DOHH2 (cell line): Measurements from ENCODE around the gene CERS6.

Source experiments
- H3F3A ChIP-seq: fragments of 200-600 bp; sonication (generic), shearing (Covaris generic); 2 replicates; pipeline ENCODE4 v1.6.0; 2016; ENCODE audit warnings: antibody characterized with exemption, mild to moderate bottlenecking; ENCODE audit not compliant: control insufficient read depth, insufficient read depth
- H3K27ac ChIP-seq: fragments of 200-600 bp; sonication (generic); 2 replicates; pipeline ENCODE4 v1.5.1; 2014; ENCODE audit warnings: low read depth, mild to moderate bottlenecking, low read length, moderate library complexity
- H3K27me3 ChIP-seq: fragments of 200-600 bp; sonication (generic); 2 replicates; pipeline ENCODE4 v1.6.1; 2014; ENCODE audit warnings: mild to moderate bottlenecking, low read length, mixed read lengths; ENCODE audit not compliant: control insufficient read depth
- H3K36me3 ChIP-seq: fragments of 200-600 bp; sonication (generic); 2 replicates; pipeline ENCODE4 v1.6.1; 2014; ENCODE audit warnings: mild to moderate bottlenecking, low read length, moderate library complexity, mixed read lengths; ENCODE audit not compliant: control insufficient read depth
- H3K4me1 ChIP-seq: fragments of 200-600 bp; sonication (generic); 2 replicates; pipeline ENCODE4 v1.6.1; 2014; ENCODE audit warnings: mild to moderate bottlenecking, low read length, mixed read lengths; ENCODE audit not compliant: control insufficient read depth
- H3K4me2 ChIP-seq: fragments of 200-600 bp; sonication (generic); 2 replicates; pipeline ENCODE4 v1.6.0; 2014; ENCODE audit warnings: mild to moderate bottlenecking, low read length, moderate library complexity
- H3K4me3 ChIP-seq: fragments of 200-600 bp; sonication (generic); 2 replicates; pipeline ENCODE4 v1.5.1; 2014; ENCODE audit warnings: mild to moderate bottlenecking, low read length, mixed read lengths
- H3K79me2 ChIP-seq: fragments of 200-600 bp; sonication (generic); 2 replicates; pipeline ENCODE4 v1.6.1; 2014; ENCODE audit warnings: mild to moderate bottlenecking, low read length, mixed read lengths; ENCODE audit not compliant: control insufficient read depth
- H3K9me2 ChIP-seq: fragments of 200-600 bp; sonication (generic); replicated peaks from 2 replicates; pipeline ENCODE4 v1.6.1; 2014; ENCODE audit warnings: mild to moderate bottlenecking, low read length, mixed read lengths; ENCODE audit not compliant: control insufficient read depth
- H3K9me3 ChIP-seq: fragments of 200-600 bp; sonication (generic); 2 replicates; pipeline ENCODE4 v1.6.1; 2014; ENCODE audit warnings: antibody characterized with exemption, low read length, mixed read lengths; ENCODE audit not compliant: control insufficient read depth, insufficient read depth
- H4K20me1 ChIP-seq: fragments of 200-600 bp; sonication (generic); 2 replicates; pipeline ENCODE4 v1.6.0; 2014; ENCODE audit warnings: low read depth, mild to moderate bottlenecking, antibody characterized with exemption, low read length, moderate library complexity; ENCODE audit not compliant: control insufficient read depth, insufficient read depth
- EZH2phosphoT487 ChIP-seq: fragments of 200-600 bp; sonication (generic); IDR thresholded peaks from 2 replicates; pipeline ENCODE4 v1.6.1; 2017; ENCODE audit warnings: borderline replicate concordance, mild to moderate bottlenecking, antibody characterized with exemption, low read length, moderate library complexity, mixed read lengths
- TF ChIP-seq, protein P1 (sequence below): fragments of 200-600 bp; sonication (generic); IDR thresholded peaks from one replicate; pipeline ENCODE4 v1.5.1; 2014; ENCODE audit warnings: antibody characterized with exemption, mild to moderate bottlenecking, low read depth, low read length; ENCODE audit not compliant: poor library complexity, severe bottlenecking

Gene CERS6

DNA sequence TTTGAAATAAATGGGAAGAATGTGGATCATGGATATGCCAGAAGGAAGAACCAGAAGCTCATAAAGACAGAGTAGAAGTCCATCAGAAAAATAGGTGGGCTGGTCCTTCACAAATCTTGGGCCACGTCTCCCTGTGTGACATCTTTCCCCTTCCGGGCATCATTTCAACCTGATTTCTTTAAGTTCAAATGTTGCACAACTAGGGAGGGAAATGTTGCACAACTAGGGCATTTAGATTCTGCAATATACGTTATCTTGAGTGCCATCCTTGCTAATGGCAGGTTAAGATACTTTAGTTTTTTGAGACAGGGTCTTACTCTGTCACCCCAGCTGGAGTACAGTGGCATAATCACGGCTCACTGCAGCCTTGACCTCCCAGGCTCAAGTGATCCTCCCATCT lies 129.6 kb downstream of the CERS6 start:
- TF ChIP-seq EZH2phosphoT487, result no peak
- H3K27ac ChIP-seq, result no peak overlapping the region
- H3K4me3 ChIP-seq, result no peak overlapping the region
- no peaks in the 10 kb centered on the region for H3K36me3 ChIP-seq
- no peaks in the 10 kb centered on the region for H3K4me1 ChIP-seq
- H3F3A ChIP-seq, result no peaks in the 10 kb centered on the region
- H3K4me2 ChIP-seq, result no peak overlapping the region
- no peaks in the 10 kb centered on the region for H4K20me1 ChIP-seq
- no peaks in the 10 kb centered on the region for H3K27me3 ChIP-seq
- no peaks in the 10 kb centered on the region for H3K9me3 ChIP-seq
- H3K9me2 ChIP-seq, result no peaks in the 10 kb centered on the region
- no peaks in the 10 kb centered on the region for H3K79me2 ChIP-seq

DNA sequence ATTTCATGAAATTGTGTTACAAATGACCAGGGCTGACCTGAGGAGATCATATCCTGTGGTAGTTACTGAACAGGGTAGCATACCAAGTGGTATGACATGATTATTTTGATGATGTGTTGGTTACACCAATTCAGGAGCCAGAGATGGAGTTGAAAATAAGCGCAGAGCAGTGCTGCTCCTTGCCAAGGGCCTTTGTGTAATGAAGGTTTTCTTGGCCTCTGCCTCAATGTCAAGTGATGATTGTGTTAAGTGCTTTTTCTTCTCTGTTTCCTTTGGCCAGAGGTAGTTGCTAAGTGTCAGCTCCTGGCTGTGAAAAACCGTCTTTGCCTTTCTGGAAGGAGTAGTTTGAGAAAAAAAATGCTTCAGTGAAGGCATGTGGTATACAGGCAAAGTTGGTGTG lies 131.2 kb downstream of the CERS6 start:
- Histone ChIP-seq H3K27me3 (no peaks in the 10 kb centered on the region; the same call in 1 of the 2 replicates), H3K27ac (no peak overlapping the region), H4K20me1 (no peaks in the 10 kb centered on the region), H3K4me2 (no peak overlapping the region), H3K79me2 (no peaks in the 10 kb centered on the region), H3K4me3 (no peak overlapping the region), H3K4me1 (no peaks in the 10 kb centered on the region), H3K9me2 (no peaks in the 10 kb centered on the region), H3F3A (no peaks in the 10 kb centered on the region), H3K36me3 (no peaks in the 10 kb centered on the region), H3K9me3 (no peaks in the 10 kb centered on the region)
- TF ChIP-seq, protein P1, sequence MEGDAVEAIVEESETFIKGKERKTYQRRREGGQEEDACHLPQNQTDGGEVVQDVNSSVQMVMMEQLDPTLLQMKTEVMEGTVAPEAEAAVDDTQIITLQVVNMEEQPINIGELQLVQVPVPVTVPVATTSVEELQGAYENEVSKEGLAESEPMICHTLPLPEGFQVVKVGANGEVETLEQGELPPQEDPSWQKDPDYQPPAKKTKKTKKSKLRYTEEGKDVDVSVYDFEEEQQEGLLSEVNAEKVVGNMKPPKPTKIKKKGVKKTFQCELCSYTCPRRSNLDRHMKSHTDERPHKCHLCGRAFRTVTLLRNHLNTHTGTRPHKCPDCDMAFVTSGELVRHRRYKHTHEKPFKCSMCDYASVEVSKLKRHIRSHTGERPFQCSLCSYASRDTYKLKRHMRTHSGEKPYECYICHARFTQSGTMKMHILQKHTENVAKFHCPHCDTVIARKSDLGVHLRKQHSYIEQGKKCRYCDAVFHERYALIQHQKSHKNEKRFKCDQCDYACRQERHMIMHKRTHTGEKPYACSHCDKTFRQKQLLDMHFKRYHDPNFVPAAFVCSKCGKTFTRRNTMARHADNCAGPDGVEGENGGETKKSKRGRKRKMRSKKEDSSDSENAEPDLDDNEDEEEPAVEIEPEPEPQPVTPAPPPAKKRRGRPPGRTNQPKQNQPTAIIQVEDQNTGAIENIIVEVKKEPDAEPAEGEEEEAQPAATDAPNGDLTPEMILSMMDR, result no peak
- no peak for TF ChIP-seq EZH2phosphoT487

DNA sequence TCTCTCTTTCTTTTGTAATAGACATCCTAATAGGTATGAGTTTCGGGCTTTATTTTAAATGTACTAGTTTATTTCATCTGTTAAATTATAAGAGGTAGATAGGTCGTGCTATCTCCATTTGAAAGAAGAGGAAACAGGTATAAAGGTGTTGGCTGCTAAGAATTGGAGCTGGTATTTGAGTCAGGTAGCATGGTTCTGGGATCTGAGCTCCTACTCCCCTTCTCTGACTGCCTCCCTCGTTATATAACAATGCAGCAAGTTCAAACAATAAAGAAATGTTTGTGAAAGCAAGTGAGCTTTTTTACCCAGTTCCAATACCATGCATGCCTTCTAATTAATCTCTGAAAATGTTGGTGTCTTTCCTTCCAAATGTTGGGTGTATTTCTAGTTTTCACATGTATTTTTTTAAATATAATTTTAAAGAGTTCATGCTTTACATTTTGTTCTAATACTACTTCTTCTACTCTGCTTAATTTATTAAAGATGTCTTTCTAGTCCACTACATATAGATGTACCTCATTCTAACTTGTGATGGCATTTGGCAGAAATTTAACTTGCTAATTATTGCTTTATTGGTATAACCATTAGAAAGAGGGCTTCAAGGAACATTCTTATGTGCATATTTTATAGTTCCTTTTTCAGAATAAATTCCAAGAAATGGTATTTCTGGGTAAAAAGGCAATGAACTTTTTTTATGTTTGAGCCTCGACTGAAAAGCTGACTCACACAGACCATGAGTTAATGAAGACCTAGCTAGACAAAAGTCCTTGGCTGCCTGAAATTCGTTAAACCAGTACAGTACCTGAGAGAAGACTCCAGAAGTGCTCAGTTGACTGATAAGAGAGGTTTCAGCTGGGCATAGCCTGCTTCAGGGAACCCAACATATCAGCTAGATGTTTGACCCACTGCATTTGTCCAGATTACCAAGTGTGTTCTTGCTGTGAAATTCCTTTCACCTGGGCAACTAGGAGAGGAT lies 133.5 kb downstream of the CERS6 start:
- Histone ChIP-seq H4K20me1 (no peaks in the 10 kb centered on the region), H3K36me3 (no peaks in the 10 kb centered on the region), H3K27me3 (no peaks in the 10 kb centered on the region; the same call in 1 of the 2 replicates), H3K4me3 (no peak overlapping the region), H3K4me2 (no peak overlapping the region), H3K27ac (no peak overlapping the region), H3K9me2 (no peaks in the 10 kb centered on the region), H3K4me1 (no peaks in the 10 kb centered on the region), H3F3A (no peaks in the 10 kb centered on the region), H3K79me2 (no peaks in the 10 kb centered on the region), H3K9me3 (no peaks in the 10 kb centered on the region)
- TF ChIP-seq EZH2phosphoT487, result no peak
- TF ChIP-seq, protein P1, result no peak
